ENCODE data around the gene CEBPA. TPM values are rescaled to one million over a fixed set of nuclear protein-coding genes. Genes with fewer than 3 reads are reported as not detected.
A peak's percentile ranks its signal among the peaks of the same experiment; 100 is the strongest.

The CEBPA gene
- total and polyA plus RNA-seq, 8 donors: 4.4 to 18.7 (median 8.2) TPM

- DNase-seq: peak in 3 of 6 donors; percentile 39 to 79 (median 53)
- peak overlapping the region in 2 of 4 donors; percentile 87 to 94 for H3K27ac ChIP-seq
- no peak for TF ChIP-seq CTCF (IDR thresholded peaks at IDR 0.05)
- no peaks in the 10 kb centered on the region for H3K9me3 ChIP-seq
- H3K36me3 ChIP-seq: no peaks in the 10 kb centered on the region
- H3K27me3 ChIP-seq: no peaks in the 10 kb centered on the region
- ATAC-seq: peak in 1 of 4 donors; percentile 29
- intact Hi-C loops (cut with DNase I): no loop called here
- H3K4me1 ChIP-seq: peaks cover 15 to 40% (median 21%) of the 10 kb centered on the region in 3 donors
- 31 to 35% methylated on average over 12 of the region's 12 CpGs for WGBS, 2 donors
- H3K4me3 ChIP-seq: peak overlapping the region in 1 of 4 donors; percentile 82
- FAIRE-seq: no peak
Observed at GRCh38 chr19:33304760-33305647, 2.7 kb upstream of the CEBPA start.

GRCh38 chr19:33304371-33304759 lies 2.0 kb upstream of the CEBPA start:
- 29 to 31% methylated on average over 13 of the region's 13 CpGs for WGBS, 2 donors
- intact Hi-C loops (cut with DNase I): no loop called here
- H3K9me3 ChIP-seq: no peaks in the 10 kb centered on the region
- H3K27me3 ChIP-seq: no peaks in the 10 kb centered on the region
- no peak for DNase-seq
- peak overlapping the region in 2 of 4 donors; percentile 87 to 94 for H3K27ac ChIP-seq
- no peak for FAIRE-seq
- H3K4me3 ChIP-seq: peak overlapping the region in 3 of 4 donors; percentile 67 to 82 (median 76)
- no peak for ATAC-seq
- H3K36me3 ChIP-seq: no peaks in the 10 kb centered on the region
- no peak for TF ChIP-seq CTCF (IDR thresholded peaks at IDR 0.05)
- H3K4me1 ChIP-seq: peaks cover 15 to 39% (median 21%) of the 10 kb centered on the region in 3 donors

- Histone ChIP-seq H3K27me3 (no peaks in the 10 kb centered on the region), H3K9me3 (no peaks in the 10 kb centered on the region), H3K4me1 (peaks cover 15 to 39% (median 21%) of the 10 kb centered on the region in 3 donors), H3K36me3 (no peaks in the 10 kb centered on the region), H3K4me3 (peak overlapping the region; percentile 67 to 82 (median 76)), H3K27ac (peak overlapping the region; percentile 65 to 94 (median 78))
- intact Hi-C loops (cut with DNase I): no loop called here
- no peak for FAIRE-seq
- 2 to 4% methylated on average over 33 of the region's 33 CpGs for WGBS, 2 donors
- peak; percentile 4 to 20 (median 10) for ATAC-seq
- TF ChIP-seq CTCF (IDR thresholded peaks at IDR 0.05): no peak
- peak in 4 of 6 donors; percentile 33 to 79 (median 58) for DNase-seq
Observed at GRCh38 chr19:33303791-33304345, 1.5 kb upstream of the CEBPA start.

- intact Hi-C loops (cut with DNase I): no loop called here
- H3K27ac ChIP-seq: peak overlapping the region; percentile 65 to 94 (median 78)
Observed at GRCh38 chr19:33302974-33303790, 848 bp upstream of the CEBPA start.

More at GRCh38 chr19:33302974-33303790, 848 bp upstream of the CEBPA start:
- FAIRE-seq (no peak), DNase-seq (peak; percentile 66 to 88 (median 70)), ATAC-seq (peak; percentile 49 to 70 (median 65))
- peaks cover 15 to 39% (median 21%) of the 10 kb centered on the region in 3 donors for H3K4me1 ChIP-seq
- TF ChIP-seq CTCF (IDR thresholded peaks at IDR 0.05): no peak
- peak overlapping the region; percentile 67 to 82 (median 76) for H3K4me3 ChIP-seq
- no peaks in the 10 kb centered on the region for H3K27me3 ChIP-seq
- no peaks in the 10 kb centered on the region for H3K9me3 ChIP-seq
- 1% methylated on average over 74 to 92 of the region's 92 CpGs for WGBS, 2 donors
- no peaks in the 10 kb centered on the region for H3K36me3 ChIP-seq
